NCI-H1092 treated with DMSO at 0.1 percent for 48 hours (cell line): Measurements from ENCODE around the gene STK25.
"Not testable (repeated sequence)": the region's sequence is repeated elsewhere in the genome, so short reads cannot be mapped to it uniquely, and the experiment has no call there.

ENCODE experiments used
- DNase-seq: peaks from one replicate; lab custom pipeline; 2025; lab: John Stamatoyannopoulos, UW

STK25 gene

GRCh38 chr2:241539616-241540374 is 31.4 kb upstream of the STK25 start:
- DNase-seq: no peak

- DNase-seq: no peak
Measured at GRCh38 chr2:241538838-241539615, 30.6 kb upstream of the STK25 start.

DNA sequence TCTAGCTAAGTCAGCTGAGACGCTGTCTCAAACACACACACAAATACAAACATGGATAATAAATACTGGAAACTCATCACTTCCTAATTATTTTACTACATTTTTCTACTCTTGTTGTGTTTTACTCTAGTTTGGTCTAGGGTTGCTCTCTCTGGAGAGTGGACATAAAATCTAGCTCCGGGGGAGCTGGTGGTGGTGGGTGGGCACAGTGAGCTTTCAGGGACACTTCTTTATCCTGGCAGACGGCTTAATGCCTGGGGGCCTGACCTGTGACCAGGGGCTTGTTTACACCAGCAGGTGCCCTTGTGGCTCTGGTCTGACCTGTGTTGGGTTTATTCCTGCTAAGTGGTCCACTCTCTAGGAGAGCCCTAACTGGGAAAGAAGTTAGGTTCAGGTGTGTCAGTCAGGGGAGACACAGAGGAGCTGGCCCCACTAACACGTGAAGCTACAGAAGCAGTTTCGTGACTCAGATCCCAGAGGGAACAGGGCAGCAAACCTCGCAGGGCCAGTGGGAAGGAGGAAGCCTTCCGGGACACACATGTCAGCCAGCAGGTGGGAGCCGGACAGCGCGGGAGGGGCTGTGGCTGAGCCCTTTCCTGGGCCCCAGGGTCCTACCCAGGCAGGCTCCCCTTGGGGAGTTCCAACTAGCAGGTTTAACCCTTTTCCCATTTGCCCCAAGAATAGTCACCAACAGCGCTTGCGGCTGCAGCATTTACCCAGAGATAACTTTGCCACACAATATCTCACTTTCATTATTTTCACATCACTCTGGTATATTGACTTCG is 27.7 kb upstream of the STK25 start:
- no peak for DNase-seq

- DNase-seq: no peak
Measured at GRCh38 chr2:241534701-241535375, 26.5 kb upstream of the STK25 start.

GRCh38 chr2:241534293-241534692 is 25.9 kb upstream of the STK25 start:
- DNase-seq: no peak

GRCh38 chr2:241532733-241533601 is 24.6 kb upstream of the STK25 start:
- no peak for DNase-seq

- no peak for DNase-seq
Measured at GRCh38 chr2:241532168-241532567, 23.8 kb upstream of the STK25 start.

DNA sequence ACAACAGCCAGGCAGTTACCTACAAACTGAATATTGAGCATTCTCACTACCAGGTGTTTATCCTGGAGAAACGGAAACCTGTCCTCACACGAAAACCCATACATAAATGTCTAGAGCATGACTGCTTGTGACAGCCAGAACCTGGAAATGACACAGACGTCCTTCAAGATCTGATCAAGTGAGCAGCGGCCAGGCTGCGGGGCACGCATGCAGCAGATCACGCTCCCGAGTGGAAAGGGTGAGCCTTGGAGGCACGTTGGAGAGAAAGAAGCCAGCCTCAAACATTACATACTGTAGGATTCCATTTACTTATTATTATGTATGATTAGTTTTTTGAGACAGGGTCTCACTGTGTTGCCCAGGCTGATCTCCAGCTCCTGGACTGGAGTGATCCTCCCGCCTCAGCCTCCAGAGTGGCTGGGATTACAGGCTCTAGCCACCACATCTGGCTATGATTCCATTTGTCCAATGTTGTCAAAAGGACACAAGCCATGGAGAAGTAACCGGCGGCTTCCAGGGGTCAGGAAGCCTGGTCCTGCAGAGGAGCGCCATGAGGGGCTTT is 22.9 kb upstream of the STK25 start:
- DNase-seq: no peak

- DNase-seq: no peak
Measured at GRCh38 chr2:241530571-241530970, 22.2 kb upstream of the STK25 start.

- not testable (repeated sequence) for DNase-seq
Measured at GRCh38 chr2:241525818-241526780, 17.7 kb upstream of the STK25 start.

GRCh38 chr2:241522477-241522876 is 14.1 kb upstream of the STK25 start:
- DNase-seq: no peak

DNA sequence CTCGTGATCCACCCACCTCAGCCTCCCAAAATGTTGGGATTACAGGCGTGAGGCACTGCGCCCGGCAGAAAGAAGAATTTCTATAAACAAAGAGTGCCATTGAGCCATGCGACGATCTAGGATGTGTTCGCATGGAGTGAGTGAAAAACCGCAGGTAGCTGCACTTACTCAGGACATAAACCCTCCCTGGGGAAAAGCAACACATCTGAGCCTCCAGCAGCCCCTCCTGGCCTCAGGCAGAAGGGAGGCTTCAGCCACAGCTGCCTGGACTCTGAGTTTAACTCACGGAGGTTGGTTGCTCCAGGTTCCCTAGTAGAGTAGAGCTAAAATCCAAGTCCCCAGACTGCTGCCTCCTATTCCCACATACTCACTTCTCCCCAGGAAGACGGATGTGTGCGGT is 11.3 kb upstream of the STK25 start:
- DNase-seq: peak; percentile 5

DNA sequence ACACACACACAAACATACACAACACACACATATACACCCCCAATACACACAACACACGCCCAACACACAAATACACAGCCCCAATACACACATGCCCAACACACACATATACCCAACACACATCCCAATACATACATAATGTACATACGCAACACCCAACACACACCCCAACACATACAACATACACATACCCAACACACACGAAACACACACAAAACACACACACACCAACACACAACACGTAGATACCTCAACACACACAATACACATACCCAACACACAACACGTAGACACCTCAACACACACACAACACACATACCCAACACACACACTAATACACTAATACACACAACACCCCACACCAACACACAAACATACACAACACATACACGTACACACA is 8.9 kb upstream of the STK25 start:
- DNase-seq: no peak

DNA sequence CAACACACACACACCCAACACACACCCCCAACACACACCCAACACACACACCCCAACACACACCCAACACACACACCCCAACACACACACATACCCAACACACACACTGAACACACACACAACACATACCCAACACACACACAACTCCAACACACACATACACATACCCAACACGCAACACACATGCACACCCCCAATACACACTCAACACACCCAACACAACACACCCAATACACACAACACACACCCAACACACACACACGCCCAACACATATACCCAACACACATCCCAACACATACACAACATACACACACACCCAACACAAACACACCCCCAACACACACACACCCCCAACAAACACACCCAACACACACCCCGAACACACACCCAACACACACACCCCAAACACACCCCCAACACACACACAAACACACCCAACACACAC is 8.2 kb upstream of the STK25 start:
- no peak for DNase-seq

GRCh38 chr2:241514986-241515737 is 6.8 kb upstream of the STK25 start:
- no peak for DNase-seq

DNA sequence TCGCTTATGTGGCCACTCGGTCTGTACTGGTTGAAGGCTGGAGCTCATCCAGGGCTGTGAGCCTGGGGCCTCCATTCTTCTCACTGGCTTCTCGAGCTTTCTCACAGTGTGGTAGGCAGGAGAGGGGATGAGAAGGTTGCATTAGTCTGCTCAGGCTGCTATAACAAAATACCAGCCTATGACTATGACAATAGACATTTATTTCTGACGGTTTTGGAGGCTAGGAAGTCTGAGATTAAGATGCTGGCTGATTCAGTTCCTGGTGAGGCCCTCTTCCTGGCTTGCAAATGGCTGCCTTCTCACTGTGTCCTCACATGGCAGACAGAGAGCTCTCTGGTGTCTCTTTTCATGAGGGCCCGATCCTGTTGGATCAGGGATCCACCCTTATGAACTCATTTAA is 6.2 kb upstream of the STK25 start:
- DNase-seq: no peak

DNA sequence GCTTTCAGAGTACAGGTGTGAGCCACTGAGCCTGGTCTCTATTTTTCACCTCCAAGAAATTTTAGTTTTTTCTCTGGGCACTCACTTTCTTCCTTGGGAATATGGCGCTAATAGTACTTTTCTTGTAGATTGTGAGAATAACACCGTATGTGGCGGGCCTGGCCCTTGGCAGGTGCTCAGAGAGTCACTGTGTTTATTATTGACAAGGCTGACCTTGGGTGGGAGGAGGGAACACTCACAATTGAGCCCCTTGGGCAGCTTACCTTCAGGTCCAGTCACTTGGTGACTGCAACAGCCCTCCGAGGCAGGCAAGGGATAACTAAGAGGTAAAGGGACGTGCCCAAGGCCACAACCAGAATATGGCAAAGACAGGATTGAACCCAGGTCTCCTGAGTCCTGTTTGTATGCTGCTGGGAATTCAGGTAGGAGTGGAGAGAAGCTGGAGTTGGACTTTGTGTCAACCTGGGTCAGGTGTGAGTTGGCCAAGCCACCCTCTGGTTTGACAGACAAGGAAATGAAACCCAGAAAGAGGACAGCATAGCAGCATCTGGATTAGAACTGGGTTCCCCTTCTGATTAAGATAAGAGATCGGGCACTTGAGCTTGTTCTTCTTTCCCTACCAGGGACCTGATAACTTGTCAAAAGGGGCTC is 2.8 kb upstream of the STK25 start:
- DNase-seq: no peak

DNA sequence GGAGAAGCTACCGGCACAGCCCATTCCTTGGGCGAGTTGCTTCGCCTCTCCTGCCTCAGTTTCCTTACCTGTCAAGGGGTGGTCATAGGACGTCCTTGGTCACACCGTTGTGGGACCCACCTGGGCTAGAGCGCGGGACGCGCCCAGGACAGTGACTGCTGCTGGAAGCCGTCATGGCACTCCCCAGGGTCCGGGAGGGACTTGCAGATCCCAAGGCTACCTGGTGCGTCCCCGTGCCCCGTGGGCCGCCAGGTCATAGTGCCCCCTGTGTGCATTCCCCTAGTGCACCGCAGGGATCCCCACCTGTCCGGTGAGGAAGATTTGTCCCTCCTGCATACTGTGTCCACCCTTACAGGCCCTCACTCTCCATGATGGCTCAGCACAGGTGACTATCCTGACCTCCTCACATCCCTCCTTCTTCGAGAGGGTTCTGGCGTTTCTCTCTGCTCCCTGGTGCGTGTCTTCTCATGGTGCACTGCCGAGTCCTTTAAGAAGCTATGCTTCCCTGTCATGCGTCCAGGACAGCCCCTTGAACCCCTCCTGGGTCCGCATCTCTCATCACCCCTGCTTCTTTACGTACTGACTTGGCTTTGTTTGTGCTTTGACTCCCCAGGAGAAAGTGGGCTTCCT is 886 bp upstream of the STK25 start:
- no peak for DNase-seq
